ENCODE data around the gene ADAMTS17. TPM values are rescaled to one million over a fixed set of nuclear protein-coding genes. Genes with fewer than 3 reads are reported as not detected.

The ADAMTS17 gene
- total and polyA plus RNA-seq, 9 of the 15 experiments (the other 6 are each of a cell fraction or from before 2014, with no cell fraction given): 0.01 to 0.14 (median 0.07) TPM; not detected in 6

GRCh38 chr15:100202309-100202960 lies 139.3 kb downstream of the ADAMTS17 start:
- intact Hi-C loops (cut with micrococcal nuclease): no loop called here
- TF ChIP-seq BCLAF1 (IDR thresholded peaks at IDR 0.05; ENCODE audit: borderline replicate concordance in 1 of 2, control insufficient read depth in 1 of 2, low read depth in 2 of 2, low read length in 1 of 2) (no peak), ZNF592 (IDR thresholded peaks at IDR 0.05) (no peak), MBD2 (IDR thresholded peaks at IDR 0.05; ENCODE audit: borderline replicate concordance, low read depth) (no peak), ZNF277 (CRISPR knock-in tag; IDR thresholded peaks at IDR 0.05; ENCODE audit: borderline replicate concordance) (no peak), TARDBP (IDR thresholded peaks at IDR 0.05) (no peak), ILK (tag; IDR thresholded peaks at IDR 0.05; ENCODE audit: borderline replicate concordance, low read depth) (no peak), EHMT2 (IDR thresholded peaks at IDR 0.05) (no peak), AFF1 (IDR thresholded peaks at IDR 0.05; ENCODE audit: low read depth in 1 of 2, partially characterized antibody in 2 of 2) (no peak)

More at GRCh38 chr15:100202309-100202960, 139.3 kb downstream of the ADAMTS17 start:
- in situ Hi-C loops (cut with MboI): no loop called here
- Histone ChIP-seq H3K4me3 (no peak overlapping the region), H3K9me3 (replicated peaks; ENCODE audit: control insufficient read depth, insufficient read depth, low read depth, low read length) (no peaks in the 10 kb centered on the region), H3K36me3 (ENCODE audit: control insufficient read depth, insufficient read depth, low read length) (no peaks in the 10 kb centered on the region), H3K9ac (ENCODE audit: insufficient read depth in 1 of 2, low read depth in 2 of 2, low read length in 2 of 2) (no peak overlapping the region), H3K9me1 (ENCODE audit: control insufficient read depth, insufficient read depth, low read length) (no peaks in the 10 kb centered on the region), H3K79me2 (ENCODE audit: control insufficient read depth, insufficient read depth, low read length) (no peaks in the 10 kb centered on the region), H4K20me1 (replicated peaks; ENCODE audit: control insufficient read depth, insufficient read depth, low read length) (no peaks in the 10 kb centered on the region; the same call in 1 of the 2 replicates), H3K27me3 (ENCODE audit: control insufficient read depth in 2 of 2, insufficient read depth in 2 of 2, low read length in 2 of 2) (peaks cover 10 to 50% of the 10 kb centered on the region in 2 experiments; a peak in 3 of 5 replicates), H3K4me2 (ENCODE audit: insufficient read depth, low read length) (no peak overlapping the region), H3K4me1 (replicated peaks in 1 of 2; ENCODE audit: control insufficient read depth in 2 of 2, insufficient read depth in 2 of 2, low read length in 2 of 2) (no peaks in the 10 kb centered on the region), H3K27ac (ENCODE audit: extremely low read depth, low read depth, low read length) (no peak overlapping the region), H2AFZ (ENCODE audit: low read depth, low read length) (no peak overlapping the region)
- WGBS (ENCODE audit: insufficient coverage, low coverage, missing lambda C conversion rate): 2% methylated on average over 5 of the region's 5 CpGs
- POLR2A ChIA-PET: no interaction called here
- no peak for FAIRE-seq
- no peak for ATAC-seq
- CTCF ChIA-PET (ENCODE audit: low intra/inter-chr PET ratio): no interaction called here
- no peak for DNase-seq (ENCODE audit: extremely low read depth in 1 of 4, low spot score in 3 of 4)
- BruUV-seq (replicated peaks): no TSS peak
